ENCODE measurements around the gene SOX5.
"Not testable (repeated sequence)": the region's sequence is repeated elsewhere in the genome, so short reads cannot be mapped to it uniquely, and the experiment has no call there.

SOX5 gene

GRCh38 chr12:23503544-23503943 is 445.9 kb downstream of the SOX5 start:
- no peak for TF ChIP-seq CTCF (IDR thresholded peaks at IDR 0.05; ENCODE audit: poor library complexity, severe bottlenecking)
- ATAC-seq (ENCODE audit: low read depth) = no peak
- Histone ChIP-seq H3K4me1 (ENCODE audit: insufficient read depth, poor library complexity, severe bottlenecking) (no peaks in the 10 kb centered on the region), H3K9me3 (ENCODE audit: severe bottlenecking) (no peaks in the 10 kb centered on the region), H3K27me3 (ENCODE audit: insufficient read depth, poor library complexity, severe bottlenecking) (no peaks in the 10 kb centered on the region), H3K4me3 (ENCODE audit: severe bottlenecking) (no peak overlapping the region), H3K36me3 (ENCODE audit: low read depth) (no peaks in the 10 kb centered on the region), H3K27ac (ENCODE audit: poor library complexity, severe bottlenecking) (no peak overlapping the region)
- no peak for DNase-seq (ENCODE audit: low spot score)

GRCh38 chr12:23502259-23502658 is 447.2 kb downstream of the SOX5 start:
- Histone ChIP-seq H3K9me3 (ENCODE audit: severe bottlenecking) (no peaks in the 10 kb centered on the region), H3K36me3 (ENCODE audit: low read depth) (no peaks in the 10 kb centered on the region), H3K27ac (ENCODE audit: poor library complexity, severe bottlenecking) (no peak overlapping the region), H3K27me3 (ENCODE audit: insufficient read depth, poor library complexity, severe bottlenecking) (no peaks in the 10 kb centered on the region), H3K4me1 (ENCODE audit: insufficient read depth, poor library complexity, severe bottlenecking) (no peaks in the 10 kb centered on the region), H3K4me3 (ENCODE audit: severe bottlenecking) (no peak overlapping the region)
- DNase-seq (ENCODE audit: low spot score) = no peak
- ATAC-seq (ENCODE audit: low read depth) = no peak
- TF ChIP-seq CTCF (IDR thresholded peaks at IDR 0.05; ENCODE audit: poor library complexity, severe bottlenecking) = no peak

GRCh38 chr12:23495472-23495871 is 454.0 kb downstream of the SOX5 start:
- Histone ChIP-seq H3K9me3 (ENCODE audit: severe bottlenecking) (no peaks in the 10 kb centered on the region), H3K27me3 (ENCODE audit: insufficient read depth, poor library complexity, severe bottlenecking) (no peaks in the 10 kb centered on the region), H3K27ac (ENCODE audit: poor library complexity, severe bottlenecking) (no peak overlapping the region), H3K4me1 (ENCODE audit: insufficient read depth, poor library complexity, severe bottlenecking) (no peaks in the 10 kb centered on the region), H3K4me3 (ENCODE audit: severe bottlenecking) (no peak overlapping the region), H3K36me3 (ENCODE audit: low read depth) (no peaks in the 10 kb centered on the region)
- ATAC-seq (ENCODE audit: low read depth) = no peak
- TF ChIP-seq CTCF (IDR thresholded peaks at IDR 0.05; ENCODE audit: poor library complexity, severe bottlenecking) = no peak
- no peak for DNase-seq (ENCODE audit: low spot score)

GRCh38 chr12:23493672-23494071 is 455.8 kb downstream of the SOX5 start:
- Histone ChIP-seq H3K27ac (ENCODE audit: poor library complexity, severe bottlenecking) (no peak overlapping the region), H3K27me3 (ENCODE audit: insufficient read depth, poor library complexity, severe bottlenecking) (no peaks in the 10 kb centered on the region), H3K4me1 (ENCODE audit: insufficient read depth, poor library complexity, severe bottlenecking) (no peaks in the 10 kb centered on the region), H3K4me3 (ENCODE audit: severe bottlenecking) (no peak overlapping the region), H3K36me3 (ENCODE audit: low read depth) (no peaks in the 10 kb centered on the region), H3K9me3 (ENCODE audit: severe bottlenecking) (no peaks in the 10 kb centered on the region)
- ATAC-seq (ENCODE audit: low read depth) (no peak), DNase-seq (ENCODE audit: low spot score) (no peak)
- no peak for TF ChIP-seq CTCF (IDR thresholded peaks at IDR 0.05; ENCODE audit: poor library complexity, severe bottlenecking)

- H3K4me3 ChIP-seq (ENCODE audit: severe bottlenecking); H3K27me3 ChIP-seq (ENCODE audit: insufficient read depth, poor library complexity, severe bottlenecking); H3K4me1 ChIP-seq (ENCODE audit: insufficient read depth, poor library complexity, severe bottlenecking); DNase-seq (ENCODE audit: low spot score); H3K9me3 ChIP-seq (ENCODE audit: severe bottlenecking); ATAC-seq (ENCODE audit: low read depth); H3K27ac ChIP-seq (ENCODE audit: poor library complexity, severe bottlenecking); H3K36me3 ChIP-seq (ENCODE audit: low read depth): not testable (repeated sequence)
These were observed 458.4 kb downstream of the SOX5 start for GRCh38 chr12:23491029-23491428.
